Right atrium auricular region (tissue), 2 donors: ENCODE data around the gene NTSR1. TPM values are rescaled to one million over a fixed set of nuclear protein-coding genes. Genes with fewer than 3 reads are reported as not detected.

ENCODE experiments used
- DNase-seq: peaks from one replicate; pipeline ENCODE4 v3.0.0-alpha.2; 2019; ENCODE audit warnings: low spot score
- H3K27ac ChIP-seq, 2 donors: fragments of 200-600 bp; sonication (generic); 1 replicate in 1 of 2; 2 replicates in 1 of 2; pipeline ENCODE4 v1.5.1; 2016 to 2019
- H3K27me3 ChIP-seq, 2 donors: fragments of 200-600 bp; sonication (generic); one replicate each; pipeline versions ENCODE4 v1.5.1 to v1.6.0; 2017 to 2019
- H3K36me3 ChIP-seq: fragments of 200-600 bp; sonication (generic); one replicate; pipeline ENCODE4 v1.5.1; 2016
- H3K4me1 ChIP-seq, 2 donors: fragments of 200-600 bp; sonication (generic); one replicate each; pipeline versions ENCODE4 v1.5.1 to v1.6.0; 2017 to 2019
- H3K4me3 ChIP-seq, 2 donors: fragments of 200-600 bp; sonication (generic); 1 replicate in 1 of 2; 2 replicates in 1 of 2; pipeline ENCODE4 v1.5.1; 2017 to 2019; ENCODE audit warnings: mild to moderate bottlenecking in 1 of 2, moderate library complexity in 1 of 2
- H3K9me3 ChIP-seq, 2 donors: fragments of 200-600 bp; sonication (generic); one replicate each; pipeline ENCODE4 v1.5.1; 2019
- total RNA-seq, 2 donors: library from RNA; depleted of rRNA; stranded (reverse); fragments of >200 nt; gene quantifications; one replicate each; pipeline ENCODE4 v1.1.0, GENCODE V29; 2016
- TF ChIP-seq, protein P1 (sequence below), 2 donors: fragments of 200-600 bp; sonication (generic); IDR thresholded peaks; one replicate each; pipeline ENCODE4 v1.5.1; 2019; ENCODE audit warnings: antibody characterized with exemption in 2 of 2

NTSR1 gene
- total RNA-seq, 2 donors from 2014 or later = 0.43 TPM; not detected in 1

DNA sequence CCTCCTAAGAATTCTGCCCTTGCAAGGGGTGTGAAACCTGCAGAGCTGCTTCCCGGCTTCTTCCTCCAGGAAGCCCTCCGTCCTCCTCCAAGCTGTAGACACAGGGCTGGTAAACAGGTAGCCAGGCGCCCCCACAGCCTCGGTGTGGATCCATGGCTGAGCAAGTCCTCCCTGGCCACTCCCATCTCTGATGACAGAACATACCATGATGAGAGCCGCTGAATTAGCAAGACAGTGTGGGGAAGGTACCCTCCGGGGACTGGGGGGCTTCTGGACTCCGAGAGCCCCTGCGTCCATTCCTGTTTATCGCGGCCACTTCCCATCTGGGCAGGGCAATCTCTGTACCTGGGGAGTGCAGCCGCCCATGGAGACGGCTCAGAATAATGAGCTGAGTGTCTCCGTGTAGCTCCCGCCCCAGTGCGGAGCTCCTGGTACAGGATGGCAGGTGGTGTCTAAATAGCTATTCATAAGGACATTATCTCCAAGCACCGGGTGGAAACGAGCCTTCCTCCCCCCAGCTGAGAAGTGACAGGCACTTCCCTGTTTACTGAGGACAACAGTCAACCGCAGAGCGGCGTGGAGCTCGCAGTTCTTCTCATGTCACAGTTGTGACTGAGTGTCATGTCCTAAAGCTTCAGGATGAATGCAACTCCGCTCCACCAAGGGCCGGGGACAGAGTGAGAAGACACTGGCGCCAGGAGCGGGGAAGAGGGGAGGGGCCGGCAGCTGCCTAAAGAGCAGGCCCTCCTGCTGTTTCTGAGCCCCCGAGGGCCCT is 22.7 kb upstream of the NTSR1 start:
- H3K36me3 ChIP-seq = no peaks in the 10 kb centered on the region
- DNase-seq = peak; percentile 70
- peaks cover 0 to 11% of the 10 kb centered on the region in 2 donors for H3K4me1 ChIP-seq
- TF ChIP-seq, protein P1, sequence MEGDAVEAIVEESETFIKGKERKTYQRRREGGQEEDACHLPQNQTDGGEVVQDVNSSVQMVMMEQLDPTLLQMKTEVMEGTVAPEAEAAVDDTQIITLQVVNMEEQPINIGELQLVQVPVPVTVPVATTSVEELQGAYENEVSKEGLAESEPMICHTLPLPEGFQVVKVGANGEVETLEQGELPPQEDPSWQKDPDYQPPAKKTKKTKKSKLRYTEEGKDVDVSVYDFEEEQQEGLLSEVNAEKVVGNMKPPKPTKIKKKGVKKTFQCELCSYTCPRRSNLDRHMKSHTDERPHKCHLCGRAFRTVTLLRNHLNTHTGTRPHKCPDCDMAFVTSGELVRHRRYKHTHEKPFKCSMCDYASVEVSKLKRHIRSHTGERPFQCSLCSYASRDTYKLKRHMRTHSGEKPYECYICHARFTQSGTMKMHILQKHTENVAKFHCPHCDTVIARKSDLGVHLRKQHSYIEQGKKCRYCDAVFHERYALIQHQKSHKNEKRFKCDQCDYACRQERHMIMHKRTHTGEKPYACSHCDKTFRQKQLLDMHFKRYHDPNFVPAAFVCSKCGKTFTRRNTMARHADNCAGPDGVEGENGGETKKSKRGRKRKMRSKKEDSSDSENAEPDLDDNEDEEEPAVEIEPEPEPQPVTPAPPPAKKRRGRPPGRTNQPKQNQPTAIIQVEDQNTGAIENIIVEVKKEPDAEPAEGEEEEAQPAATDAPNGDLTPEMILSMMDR (IDR thresholded peaks at IDR 0.05) = no peak
- no peak overlapping the region for H3K27ac ChIP-seq
- H3K9me3 ChIP-seq = no peaks in the 10 kb centered on the region
- no peak overlapping the region for H3K4me3 ChIP-seq
- H3K27me3 ChIP-seq = no peaks in the 10 kb centered on the region

DNA sequence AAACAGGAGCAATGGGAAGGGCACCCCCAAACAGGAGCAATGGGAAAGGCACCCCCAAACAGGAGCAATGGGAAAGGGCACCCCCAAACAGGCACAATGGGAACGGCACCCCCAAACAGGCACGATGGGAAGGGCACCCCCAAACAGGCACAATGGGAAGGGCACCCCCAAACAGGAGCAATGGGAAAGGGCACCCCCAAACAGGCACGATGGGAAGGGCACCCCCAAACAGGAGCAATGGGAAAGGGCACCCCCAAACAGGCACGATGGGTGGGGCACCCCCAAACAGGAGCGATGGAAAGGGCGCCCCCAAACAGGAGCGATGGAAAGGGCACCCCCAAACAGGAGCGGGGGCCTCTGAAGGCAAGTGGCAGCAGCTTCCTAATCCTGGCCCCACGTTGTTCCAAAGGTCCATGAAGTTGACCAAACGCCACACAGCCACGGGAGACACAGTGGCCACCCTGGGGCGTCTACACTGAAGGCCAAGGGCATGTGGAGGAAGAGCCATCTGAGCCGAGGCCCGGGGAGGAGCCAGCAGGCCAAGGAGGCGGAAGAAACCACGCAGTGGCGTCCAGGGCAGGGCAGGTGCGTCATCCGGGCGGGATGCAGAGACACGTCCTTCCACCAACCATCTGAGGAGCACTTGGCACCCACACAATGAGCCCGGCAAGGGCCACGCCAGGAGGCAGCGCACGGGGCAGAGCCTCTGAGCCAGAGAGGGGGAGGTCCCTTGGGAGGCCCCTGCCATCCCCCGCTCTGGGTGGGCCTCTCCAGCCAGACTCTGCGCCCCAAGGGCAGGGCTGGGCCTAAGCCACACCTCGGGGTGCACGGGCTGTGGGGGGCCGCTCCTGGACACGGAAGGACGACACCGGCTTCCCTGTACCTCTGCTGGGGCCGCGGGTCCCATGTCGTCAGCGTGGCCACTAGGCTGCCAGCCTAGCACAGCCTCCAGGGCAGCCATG is 21.5 kb upstream of the NTSR1 start:
- TF ChIP-seq, protein P1 (IDR thresholded peaks at IDR 0.05) = no peak
- H3K27ac ChIP-seq = no peak overlapping the region
- H3K4me3 ChIP-seq = no peak overlapping the region
- no peak for DNase-seq
- no peaks in the 10 kb centered on the region for H3K27me3 ChIP-seq
- H3K4me1 ChIP-seq = peaks cover 0 to 11% of the 10 kb centered on the region in 2 donors
- no peaks in the 10 kb centered on the region for H3K36me3 ChIP-seq
- H3K9me3 ChIP-seq = no peaks in the 10 kb centered on the region

DNA sequence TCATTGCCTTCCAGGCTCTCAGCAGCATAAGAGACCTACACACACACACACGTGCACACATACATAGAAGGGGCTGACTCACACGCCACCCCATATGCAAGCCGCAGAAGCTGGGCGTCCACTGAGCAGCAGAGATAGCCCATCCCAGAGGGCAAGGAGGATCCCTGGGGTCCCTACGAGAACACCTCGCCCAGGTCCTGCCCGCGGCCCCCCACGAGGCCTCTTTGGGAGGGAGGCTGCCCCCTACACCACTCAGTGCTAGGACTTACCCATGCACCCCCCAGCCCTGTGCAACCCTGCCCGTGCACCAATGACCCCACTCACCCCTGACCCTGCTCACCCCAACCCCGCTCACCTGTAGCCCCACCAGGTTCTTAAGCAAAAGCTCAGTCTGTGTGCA is 20.6 kb upstream of the NTSR1 start:
- no peaks in the 10 kb centered on the region for H3K9me3 ChIP-seq
- TF ChIP-seq, protein P1 (IDR thresholded peaks at IDR 0.05) = no peak
- H3K4me1 ChIP-seq = peaks cover 0 to 11% of the 10 kb centered on the region in 2 donors
- no peaks in the 10 kb centered on the region for H3K27me3 ChIP-seq
- DNase-seq = no peak
- no peaks in the 10 kb centered on the region for H3K36me3 ChIP-seq
- H3K4me3 ChIP-seq = no peak overlapping the region
- H3K27ac ChIP-seq = no peak overlapping the region

DNA sequence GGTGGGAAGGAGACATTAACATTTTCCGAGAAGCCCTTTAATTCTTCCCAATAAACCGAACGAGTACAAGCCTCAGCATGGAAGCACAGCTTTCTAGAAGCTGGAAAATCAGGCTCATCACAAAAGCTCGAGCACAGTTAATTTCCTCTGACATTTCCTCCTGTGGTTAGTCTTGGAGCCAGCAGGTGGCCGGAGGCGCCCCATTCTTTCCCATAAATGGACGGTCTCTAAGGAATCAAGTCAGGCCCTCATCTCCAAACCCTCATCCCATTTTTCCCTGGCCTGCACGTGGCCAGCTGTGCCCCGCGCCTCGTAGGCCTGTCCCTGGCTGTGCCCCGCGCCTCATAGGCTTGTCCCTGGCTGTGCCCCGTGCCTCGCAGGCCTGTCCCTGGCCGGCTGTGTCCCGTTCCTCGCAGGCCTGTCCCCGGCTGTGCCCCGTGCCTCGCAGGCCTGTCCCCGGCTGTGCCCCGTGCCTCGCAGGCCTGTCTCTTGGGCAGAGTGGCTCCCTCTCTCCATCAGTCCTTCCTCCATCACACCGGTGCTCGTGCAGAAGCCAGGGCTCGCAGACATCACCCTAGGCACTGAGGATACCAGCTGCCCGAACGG is 19.7 kb upstream of the NTSR1 start:
- DNase-seq = no peak
- TF ChIP-seq, protein P1 (IDR thresholded peaks at IDR 0.05) = no peak
- no peaks in the 10 kb centered on the region for H3K27me3 ChIP-seq

DNA sequence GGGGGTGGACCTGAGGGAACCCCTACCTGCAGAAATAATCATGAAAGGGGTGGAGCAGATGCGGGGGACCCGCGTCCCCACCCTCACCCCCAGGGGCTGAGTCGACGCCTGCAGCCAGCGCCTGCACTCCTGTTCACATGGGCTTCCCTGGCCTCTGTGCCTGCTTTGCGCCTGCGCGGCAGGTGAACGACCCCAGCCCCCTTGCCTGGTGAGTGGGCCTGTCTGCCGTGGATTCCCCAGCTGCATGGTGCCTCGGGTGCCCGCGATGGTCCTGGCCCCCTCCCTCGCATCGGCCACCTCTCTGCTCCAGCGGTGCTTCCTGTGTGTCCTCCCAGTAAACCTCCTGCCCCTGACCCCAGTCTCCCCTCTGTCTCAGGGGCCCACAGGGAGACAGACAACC is 18.8 kb upstream of the NTSR1 start:
- Histone ChIP-seq H3K36me3 (no peaks in the 10 kb centered on the region), H3K27ac (no peak overlapping the region), H3K9me3 (no peaks in the 10 kb centered on the region), H3K4me3 (no peak overlapping the region), H3K4me1 (peaks cover 0 to 11% of the 10 kb centered on the region in 2 donors), H3K27me3 (no peaks in the 10 kb centered on the region)
- DNase-seq = no peak
- TF ChIP-seq, protein P1 (IDR thresholded peaks at IDR 0.05) = no peak

More for the DNA sequence above, 19.7 kb upstream of the NTSR1 start:
- Histone ChIP-seq H3K27ac (no peak overlapping the region), H3K4me1 (peaks cover 0 to 11% of the 10 kb centered on the region in 2 donors), H3K9me3 (no peaks in the 10 kb centered on the region), H3K36me3 (no peaks in the 10 kb centered on the region), H3K4me3 (no peak overlapping the region)
